ENCODE data around the gene METTL5.

The METTL5 gene

DNA sequence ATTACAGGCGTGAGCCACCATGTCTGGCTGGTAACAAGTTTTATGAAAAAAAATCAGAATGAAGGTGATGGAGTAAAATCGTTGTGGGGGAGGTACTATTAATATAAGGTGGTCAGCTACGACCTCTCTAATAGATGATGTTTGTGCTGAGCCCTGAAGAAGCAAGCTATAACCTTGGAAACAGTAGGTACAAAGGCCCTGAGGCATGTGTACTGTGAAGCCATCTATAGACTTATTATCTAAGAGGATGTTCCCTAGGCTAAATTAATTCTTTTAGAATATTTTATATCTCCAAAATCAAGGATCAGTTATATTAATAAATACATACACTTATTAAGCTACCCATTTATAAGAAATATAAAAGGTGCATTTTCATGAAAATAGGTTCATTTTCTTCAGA lies 49.4 kb downstream of the METTL5 start:
- H3K27ac ChIP-seq = no peak overlapping the region

DNA sequence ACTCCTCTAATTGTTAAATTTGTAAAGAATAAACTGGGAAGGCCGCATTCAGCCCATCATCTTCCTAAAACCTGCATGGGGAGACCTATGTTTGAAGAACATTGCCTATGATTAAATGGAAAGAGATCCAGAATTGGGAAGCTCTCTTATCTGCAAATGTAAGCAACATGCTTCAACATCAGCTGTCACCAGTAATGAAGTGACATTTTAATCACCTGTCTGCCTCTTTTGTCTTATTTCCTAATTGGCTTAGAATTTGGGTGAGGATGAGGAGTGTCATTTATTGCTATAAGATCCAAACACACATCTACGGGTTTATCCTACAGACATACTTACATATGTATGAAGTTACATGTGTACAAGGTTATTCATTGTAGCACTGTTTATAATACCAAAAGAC lies 52.1 kb downstream of the METTL5 start:
- H3K27ac ChIP-seq = no peak overlapping the region
- no peak for TF ChIP-seq ZFX (IDR thresholded peaks at IDR 0.05)
- TF ChIP-seq, protein P1, sequence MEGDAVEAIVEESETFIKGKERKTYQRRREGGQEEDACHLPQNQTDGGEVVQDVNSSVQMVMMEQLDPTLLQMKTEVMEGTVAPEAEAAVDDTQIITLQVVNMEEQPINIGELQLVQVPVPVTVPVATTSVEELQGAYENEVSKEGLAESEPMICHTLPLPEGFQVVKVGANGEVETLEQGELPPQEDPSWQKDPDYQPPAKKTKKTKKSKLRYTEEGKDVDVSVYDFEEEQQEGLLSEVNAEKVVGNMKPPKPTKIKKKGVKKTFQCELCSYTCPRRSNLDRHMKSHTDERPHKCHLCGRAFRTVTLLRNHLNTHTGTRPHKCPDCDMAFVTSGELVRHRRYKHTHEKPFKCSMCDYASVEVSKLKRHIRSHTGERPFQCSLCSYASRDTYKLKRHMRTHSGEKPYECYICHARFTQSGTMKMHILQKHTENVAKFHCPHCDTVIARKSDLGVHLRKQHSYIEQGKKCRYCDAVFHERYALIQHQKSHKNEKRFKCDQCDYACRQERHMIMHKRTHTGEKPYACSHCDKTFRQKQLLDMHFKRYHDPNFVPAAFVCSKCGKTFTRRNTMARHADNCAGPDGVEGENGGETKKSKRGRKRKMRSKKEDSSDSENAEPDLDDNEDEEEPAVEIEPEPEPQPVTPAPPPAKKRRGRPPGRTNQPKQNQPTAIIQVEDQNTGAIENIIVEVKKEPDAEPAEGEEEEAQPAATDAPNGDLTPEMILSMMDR (conservative IDR thresholded peaks at IDR 0.05) = no peak

More for the DNA sequence above, 49.4 kb downstream of the METTL5 start:
- TF ChIP-seq ZFX (IDR thresholded peaks at IDR 0.05) = no peak
- TF ChIP-seq, protein P1 (conservative IDR thresholded peaks at IDR 0.05) = no peak

DNA sequence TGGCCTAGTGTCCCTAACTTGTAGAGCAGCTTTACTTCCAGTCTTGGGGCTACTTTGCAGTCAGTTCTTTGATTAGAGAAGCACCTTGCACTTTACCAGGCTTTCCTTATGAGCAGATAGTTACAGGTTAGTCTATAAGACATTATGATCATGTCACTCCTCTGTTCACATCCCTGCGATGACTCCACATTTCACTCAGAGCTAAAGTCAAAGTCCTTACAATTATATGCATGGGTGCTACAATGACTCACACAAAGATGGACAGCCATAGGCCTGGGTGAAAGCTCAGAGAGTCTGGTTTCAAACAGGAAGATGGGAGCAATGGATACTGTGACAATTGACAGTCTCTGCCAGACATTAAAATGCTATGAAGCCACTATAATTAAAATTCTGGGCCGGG lies 53.1 kb downstream of the METTL5 start:
- no peak overlapping the region for H3K27ac ChIP-seq
- TF ChIP-seq ZFX (IDR thresholded peaks at IDR 0.05) = no peak
- TF ChIP-seq, protein P1 (conservative IDR thresholded peaks at IDR 0.05) = no peak

DNA sequence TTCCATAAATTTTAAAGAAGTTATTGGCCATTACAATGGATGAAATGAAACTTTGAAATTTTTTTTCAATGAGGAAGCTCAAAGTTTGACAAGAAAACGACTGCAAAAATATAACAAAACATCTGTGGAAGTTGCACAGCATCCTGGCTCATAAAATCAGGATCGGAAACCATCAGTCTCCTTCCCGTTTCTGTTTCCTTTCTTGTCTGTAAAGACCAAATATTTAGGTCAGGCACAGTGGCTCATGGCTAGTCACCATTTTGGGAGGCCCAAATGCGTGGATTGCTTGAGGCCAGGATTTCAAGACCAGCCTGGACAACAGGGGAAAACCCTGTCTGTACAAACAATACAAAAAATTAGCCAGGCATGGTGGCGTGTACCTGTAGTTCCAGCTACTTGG lies 53.7 kb downstream of the METTL5 start:
- no peak for TF ChIP-seq ZFX (IDR thresholded peaks at IDR 0.05)
- TF ChIP-seq, protein P1 (conservative IDR thresholded peaks at IDR 0.05) = no peak
- no peak overlapping the region for H3K27ac ChIP-seq

DNA sequence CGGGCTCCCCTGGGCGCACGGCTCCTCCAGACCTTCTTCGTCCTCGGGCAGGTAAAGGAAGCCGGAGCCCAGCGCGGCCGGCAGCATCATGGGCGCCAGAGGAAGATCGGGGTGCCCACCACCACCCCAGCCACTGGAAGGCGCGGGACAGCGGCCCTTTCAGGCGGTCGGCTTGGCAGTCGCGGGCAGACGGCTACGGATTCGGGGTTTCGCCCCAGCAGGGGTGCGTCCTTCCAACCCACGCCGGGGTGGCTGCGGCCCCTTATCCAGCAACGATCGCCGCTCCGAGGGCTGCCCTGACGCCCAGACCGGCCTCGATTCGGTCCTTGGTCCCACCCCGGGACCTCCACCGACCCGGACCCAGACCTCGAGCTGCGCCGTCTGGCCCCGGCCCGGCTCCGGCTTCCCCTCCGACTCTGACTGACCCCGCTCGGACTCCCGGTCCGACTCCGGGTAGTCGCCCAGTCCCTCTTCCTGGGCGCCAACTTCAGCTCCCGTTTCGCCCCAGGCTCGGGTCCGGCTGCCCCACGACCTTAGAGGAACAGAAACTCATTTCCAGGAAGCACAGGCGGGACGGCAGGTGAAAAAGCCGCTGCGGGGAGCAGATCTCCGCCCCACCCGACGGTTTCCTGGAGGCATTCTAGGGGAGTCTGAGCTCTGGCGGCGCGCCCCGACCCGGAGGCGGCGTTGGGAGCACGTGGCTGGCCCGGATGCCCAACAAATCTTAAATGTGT lies 56.3 kb downstream of the METTL5 start:
- no peak overlapping the region for H3K27ac ChIP-seq
- TF ChIP-seq, protein P1 (conservative IDR thresholded peaks at IDR 0.05) = no peak
- no peak for TF ChIP-seq ZFX (IDR thresholded peaks at IDR 0.05)

DNA sequence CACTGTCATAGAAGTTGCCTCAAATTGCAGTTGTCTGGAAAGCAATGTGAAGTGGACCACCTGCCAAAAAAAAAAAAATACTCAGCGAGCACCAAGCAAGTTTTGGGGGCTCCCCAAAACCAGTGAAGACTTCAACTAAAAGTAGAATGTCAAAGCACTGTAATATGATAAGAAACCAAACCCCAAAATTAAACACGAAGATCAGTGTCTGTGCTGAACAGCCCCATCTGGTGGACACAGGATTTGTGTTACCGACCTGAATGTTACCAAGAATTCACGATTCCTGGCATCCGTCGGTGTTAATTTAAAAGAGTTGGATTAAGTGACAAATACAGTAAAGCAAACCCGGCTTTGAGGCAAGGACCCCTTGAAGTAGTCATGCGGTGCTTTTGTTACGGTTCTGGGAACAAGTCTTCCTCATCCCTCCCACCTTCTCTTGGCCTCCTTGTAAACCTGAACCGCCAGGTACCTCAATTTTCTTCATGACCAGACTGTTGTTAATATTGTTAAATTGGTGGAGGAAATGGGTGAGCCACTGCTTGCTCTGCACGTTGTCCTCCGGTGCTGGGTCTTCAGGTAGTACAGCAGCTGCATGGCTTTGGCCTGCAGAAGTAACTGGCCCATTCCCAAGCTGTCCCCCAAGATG lies 57.3 kb downstream of the METTL5 start:
- TF ChIP-seq, protein P1 (conservative IDR thresholded peaks at IDR 0.05) = peak; percentile 81
- no peak for TF ChIP-seq ZFX (IDR thresholded peaks at IDR 0.05)
- no peak overlapping the region for H3K27ac ChIP-seq

DNA sequence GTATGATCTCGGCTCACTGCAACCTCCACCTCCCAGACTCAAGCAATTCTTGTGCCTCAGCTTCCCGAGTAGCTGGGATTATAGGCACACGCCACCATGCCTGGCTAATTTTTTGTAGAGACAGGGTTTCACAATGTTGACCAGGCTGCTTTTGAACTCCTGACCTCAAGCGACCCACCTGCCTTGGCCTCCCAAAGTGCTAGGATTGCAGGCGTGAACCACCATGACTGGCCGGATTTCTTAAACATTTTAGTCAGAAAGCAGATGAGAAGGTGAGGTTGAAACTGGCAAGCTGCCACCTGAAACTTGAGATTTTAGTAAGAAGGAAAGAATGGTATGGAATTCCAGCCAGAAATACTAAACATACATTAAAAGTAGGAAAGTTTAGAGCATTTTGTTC lies 59.2 kb downstream of the METTL5 start:
- TF ChIP-seq, protein P1 (conservative IDR thresholded peaks at IDR 0.05) = no peak
- TF ChIP-seq ZFX (IDR thresholded peaks at IDR 0.05) = no peak
- peak overlapping the region; percentile 44 for H3K27ac ChIP-seq
